ENCODE results near the gene EFHC1. TPM values are rescaled to one million over a fixed set of nuclear protein-coding genes. Genes with fewer than 3 reads are reported as not detected.
A peak's percentile ranks its signal among the peaks of the same experiment; 100 is the strongest.

Gene EFHC1
- total RNA-seq, 1 experiment from 2014 or later = 12.4 TPM

DNA sequence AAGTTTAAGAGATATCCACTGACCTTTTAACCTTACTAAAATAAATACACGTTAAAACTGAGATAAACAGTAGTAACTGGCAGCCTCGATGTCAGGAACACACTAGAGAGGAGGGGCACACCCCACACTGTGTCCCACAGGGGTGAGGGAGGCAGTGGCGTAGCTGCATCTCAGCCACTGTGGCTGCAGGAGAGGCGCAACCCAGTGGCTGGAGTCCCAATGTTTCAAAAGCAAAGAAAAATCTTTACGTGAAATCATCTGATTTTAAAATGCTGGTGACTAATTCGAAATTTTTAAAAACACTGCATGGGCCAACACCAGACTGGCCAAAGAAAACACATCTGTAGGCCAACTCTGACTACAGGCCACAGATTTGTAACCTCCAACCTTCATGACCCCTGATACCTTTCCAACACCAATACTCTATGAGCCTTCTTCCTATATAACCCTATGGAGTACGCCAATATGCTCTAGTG, 102.0 kb downstream of the EFHC1 start:
- H3K4me3 ChIP-seq (replicated peaks in 1 of 2; ENCODE audit: low read depth in 1 of 2, low read length in 2 of 2) = no peak overlapping the region
- peaks cover 5% of the 10 kb centered on the region; the same call in 1 of the 2 replicates for H3K79me2 ChIP-seq (ENCODE audit: insufficient read depth, low read length)
- ChIA-PET POLR2A (no interaction called here), RAD21 (ENCODE audit: low non-redundant PET in 1 of 2, low total read pairs in 2 of 2, uncharacterized antibody in 2 of 2, unreplicated experiment in 2 of 2) (no interaction called here), CTCF (no interaction called here)
- no peak for ATAC-seq
- no peaks in the 10 kb centered on the region for H3K36me3 ChIP-seq (ENCODE audit: control insufficient read depth in 1 of 2, insufficient read depth in 2 of 2, low read length in 2 of 2)
- peak overlapping the region; percentile 52 for H3K4me2 ChIP-seq (ENCODE audit: low read length)
- no peaks in the 10 kb centered on the region for H4K20me1 ChIP-seq (ENCODE audit: insufficient read depth)
- H3K9ac ChIP-seq (ENCODE audit: low read length) = no peak overlapping the region
- no peaks in the 10 kb centered on the region for H3K9me3 ChIP-seq (ENCODE audit: control insufficient read depth in 1 of 2, insufficient read depth in 1 of 2, low read depth in 1 of 2, low read length in 2 of 2)
- no peak overlapping the region for H2AFZ ChIP-seq (ENCODE audit: low read depth, low read length, poor library complexity, severe bottlenecking)
- intact Hi-C loops (cut with micrococcal nuclease) = no loop called here
- TF ChIP-seq RAD21 (IDR thresholded peaks at IDR 0.05; ENCODE audit: low read depth) = no peak
- no peak for TF ChIP-seq ELF1 (IDR thresholded peaks at IDR 0.05; ENCODE audit: borderline replicate concordance, low read depth)
- no peak for TF ChIP-seq ATF3 (IDR thresholded peaks at IDR 0.05)
- TF ChIP-seq, protein P1, sequence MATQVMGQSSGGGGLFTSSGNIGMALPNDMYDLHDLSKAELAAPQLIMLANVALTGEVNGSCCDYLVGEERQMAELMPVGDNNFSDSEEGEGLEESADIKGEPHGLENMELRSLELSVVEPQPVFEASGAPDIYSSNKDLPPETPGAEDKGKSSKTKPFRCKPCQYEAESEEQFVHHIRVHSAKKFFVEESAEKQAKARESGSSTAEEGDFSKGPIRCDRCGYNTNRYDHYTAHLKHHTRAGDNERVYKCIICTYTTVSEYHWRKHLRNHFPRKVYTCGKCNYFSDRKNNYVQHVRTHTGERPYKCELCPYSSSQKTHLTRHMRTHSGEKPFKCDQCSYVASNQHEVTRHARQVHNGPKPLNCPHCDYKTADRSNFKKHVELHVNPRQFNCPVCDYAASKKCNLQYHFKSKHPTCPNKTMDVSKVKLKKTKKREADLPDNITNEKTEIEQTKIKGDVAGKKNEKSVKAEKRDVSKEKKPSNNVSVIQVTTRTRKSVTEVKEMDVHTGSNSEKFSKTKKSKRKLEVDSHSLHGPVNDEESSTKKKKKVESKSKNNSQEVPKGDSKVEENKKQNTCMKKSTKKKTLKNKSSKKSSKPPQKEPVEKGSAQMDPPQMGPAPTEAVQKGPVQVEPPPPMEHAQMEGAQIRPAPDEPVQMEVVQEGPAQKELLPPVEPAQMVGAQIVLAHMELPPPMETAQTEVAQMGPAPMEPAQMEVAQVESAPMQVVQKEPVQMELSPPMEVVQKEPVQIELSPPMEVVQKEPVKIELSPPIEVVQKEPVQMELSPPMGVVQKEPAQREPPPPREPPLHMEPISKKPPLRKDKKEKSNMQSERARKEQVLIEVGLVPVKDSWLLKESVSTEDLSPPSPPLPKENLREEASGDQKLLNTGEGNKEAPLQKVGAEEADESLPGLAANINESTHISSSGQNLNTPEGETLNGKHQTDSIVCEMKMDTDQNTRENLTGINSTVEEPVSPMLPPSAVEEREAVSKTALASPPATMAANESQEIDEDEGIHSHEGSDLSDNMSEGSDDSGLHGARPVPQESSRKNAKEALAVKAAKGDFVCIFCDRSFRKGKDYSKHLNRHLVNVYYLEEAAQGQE (IDR thresholded peaks at IDR 0.05; ENCODE audit: low read depth) = no peak
- TF ChIP-seq TCF7L2 (IDR thresholded peaks at IDR 0.05; ENCODE audit: borderline replicate concordance, extremely low read depth, insufficient read depth, insufficient read length) = no peak
- no peak for TF ChIP-seq MAX (IDR thresholded peaks at IDR 0.05)
- TF ChIP-seq POLR2A (IDR thresholded peaks at IDR 0.05; ENCODE audit: borderline replicate concordance, extremely low read depth, insufficient read depth, insufficient read length) = no peak
- TF ChIP-seq ZNF274 (IDR thresholded peaks at IDR 0.05; ENCODE audit: low read depth, low read length) = no peak
- no peak for TF ChIP-seq SRF (IDR thresholded peaks at IDR 0.05; ENCODE audit: low read depth)
- TF ChIP-seq SP1 (IDR thresholded peaks at IDR 0.05; ENCODE audit: low read depth) = no peak
- TF ChIP-seq SIN3A (IDR thresholded peaks at IDR 0.05; ENCODE audit: low read depth) = no peak
- TF ChIP-seq, protein P2, sequence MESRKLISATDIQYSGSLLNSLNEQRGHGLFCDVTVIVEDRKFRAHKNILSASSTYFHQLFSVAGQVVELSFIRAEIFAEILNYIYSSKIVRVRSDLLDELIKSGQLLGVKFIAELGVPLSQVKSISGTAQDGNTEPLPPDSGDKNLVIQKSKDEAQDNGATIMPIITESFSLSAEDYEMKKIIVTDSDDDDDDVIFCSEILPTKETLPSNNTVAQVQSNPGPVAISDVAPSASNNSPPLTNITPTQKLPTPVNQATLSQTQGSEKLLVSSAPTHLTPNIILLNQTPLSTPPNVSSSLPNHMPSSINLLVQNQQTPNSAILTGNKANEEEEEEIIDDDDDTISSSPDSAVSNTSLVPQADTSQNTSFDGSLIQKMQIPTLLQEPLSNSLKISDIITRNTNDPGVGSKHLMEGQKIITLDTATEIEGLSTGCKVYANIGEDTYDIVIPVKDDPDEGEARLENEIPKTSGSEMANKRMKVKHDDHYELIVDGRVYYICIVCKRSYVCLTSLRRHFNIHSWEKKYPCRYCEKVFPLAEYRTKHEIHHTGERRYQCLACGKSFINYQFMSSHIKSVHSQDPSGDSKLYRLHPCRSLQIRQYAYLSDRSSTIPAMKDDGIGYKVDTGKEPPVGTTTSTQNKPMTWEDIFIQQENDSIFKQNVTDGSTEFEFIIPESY (IDR thresholded peaks at IDR 0.05; ENCODE audit: extremely low read depth, insufficient replicate concordance, low read length) = no peak
- TF ChIP-seq EZH2phosphoT487 (IDR thresholded peaks at IDR 0.05; ENCODE audit: borderline replicate concordance) = no peak
- TF ChIP-seq JUND (IDR thresholded peaks at IDR 0.05) = no peak
- no peak for TF ChIP-seq EZH2 (IDR thresholded peaks at IDR 0.05)
- TF ChIP-seq CTCF (IDR thresholded peaks at IDR 0.05 in 2 of 3, conservative IDR thresholded peaks at IDR 0.05 in 1 of 3; ENCODE audit: borderline replicate concordance in 1 of 3, insufficient read depth in 1 of 3, low read depth in 2 of 3, low read length in 2 of 3) = no peak
- TF ChIP-seq CEBPB (IDR thresholded peaks at IDR 0.05; ENCODE audit: low read depth) = no peak
- DNase-seq (ENCODE audit: low read depth, low spot score) = no peak
- no peaks in the 10 kb centered on the region for H3K27me3 ChIP-seq (ENCODE audit: insufficient read depth, low read length)
- H3K4me1 ChIP-seq (ENCODE audit: control insufficient read depth in 1 of 2, insufficient read depth in 2 of 2, low read length in 2 of 2) = peaks cover 35 to 45% of the 10 kb centered on the region in 2 experiments
- H3K27ac ChIP-seq (ENCODE audit: low read depth, low read length) = no peak overlapping the region
- no TSS peak for BruUV-seq (replicated peaks)
- H3K9me2 ChIP-seq (ENCODE audit: insufficient read depth) = 0 out of 2 replicates have a peak, but pooled peaks cover 2% of the 10 kb centered on the region

Measured in HCT116 (cell line).